GM18907 (cell line): Measurements from ENCODE around the gene PLPPR1.
"Not testable (repeated sequence)": the region's sequence is repeated elsewhere in the genome, so short reads cannot be mapped to it uniquely, and the experiment has no call there.

Experiments
- ATAC-seq: cut with Tn5 transposase; IDR thresholded peaks from one replicate; pipeline ENCODE4 v1.9.1; 2021; ENCODE audit warnings: mild to moderate bottlenecking, moderate library complexity; ENCODE audit not compliant: unreplicated experiment

PLPPR1 gene

GRCh38 chr9:101274971-101275768, 246.6 kb downstream of the PLPPR1 start:
- no peak for ATAC-seq

DNA sequence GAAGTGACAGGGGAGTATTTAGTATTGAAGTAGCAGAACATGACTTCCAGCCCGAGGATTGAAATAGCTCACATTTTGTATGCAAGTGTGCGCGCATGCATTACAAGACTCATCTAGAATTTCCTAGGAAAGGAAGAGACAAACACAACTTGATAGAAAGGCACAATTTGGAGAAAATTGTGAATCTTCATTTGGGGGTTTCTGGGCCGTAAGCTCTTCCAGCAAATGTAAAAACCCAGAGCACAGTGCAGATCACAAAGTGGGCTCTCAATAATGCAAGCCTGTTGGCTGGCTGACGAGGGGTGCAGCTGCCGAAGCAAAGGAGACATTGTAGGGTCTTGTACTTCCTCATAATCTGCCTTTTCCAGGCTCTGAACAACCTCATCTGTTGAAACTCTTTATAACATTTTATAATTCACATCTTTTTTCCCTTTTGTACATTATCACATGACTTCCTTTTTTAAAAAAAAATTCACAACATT, 247.3 kb downstream of the PLPPR1 start:
- no peak for ATAC-seq

- ATAC-seq: not testable (repeated sequence)
These were observed 262.5 kb downstream of the PLPPR1 start for GRCh38 chr9:101291043-101291442.

DNA sequence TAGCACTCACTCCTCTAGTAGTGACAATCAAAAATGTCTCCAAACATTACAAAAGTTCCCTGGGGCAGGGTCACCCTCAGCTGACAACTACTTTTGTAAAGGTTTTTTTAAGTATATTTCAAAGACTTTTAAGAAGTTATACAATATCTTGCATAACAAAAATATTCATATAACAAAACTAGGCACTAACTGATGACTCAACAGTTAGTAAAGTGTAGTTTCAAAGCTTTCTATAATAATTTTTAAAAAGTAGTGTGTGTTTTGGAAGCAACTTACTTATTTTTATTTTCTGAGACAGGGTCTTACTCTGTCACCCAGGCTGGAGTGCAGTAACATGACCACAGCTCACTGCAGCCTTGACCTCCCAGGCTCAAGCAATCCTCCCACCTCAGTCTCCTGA, 271.4 kb downstream of the PLPPR1 start:
- ATAC-seq: no peak

DNA sequence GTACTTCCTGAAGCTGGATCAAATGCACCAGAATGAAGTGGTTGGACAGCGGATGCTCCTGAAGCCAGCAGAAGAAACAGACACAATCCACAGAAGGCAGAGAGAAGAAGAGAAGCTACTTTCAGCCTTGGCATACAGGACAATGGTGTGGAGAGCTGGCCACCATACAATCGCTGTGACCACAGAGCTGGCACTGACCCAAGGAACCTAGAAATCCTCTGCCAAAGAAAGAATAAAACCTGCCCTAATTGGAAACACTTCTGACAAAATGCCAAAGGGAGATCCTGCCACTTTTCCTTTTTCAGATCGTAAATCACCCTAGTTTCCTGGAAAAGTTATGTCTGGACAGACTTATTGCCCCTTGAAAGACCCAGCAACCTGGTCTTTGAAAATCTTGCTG, 278.5 kb downstream of the PLPPR1 start:
- no peak for ATAC-seq

GRCh38 chr9:101307524-101308213, 279.1 kb downstream of the PLPPR1 start:
- no peak for ATAC-seq

DNA sequence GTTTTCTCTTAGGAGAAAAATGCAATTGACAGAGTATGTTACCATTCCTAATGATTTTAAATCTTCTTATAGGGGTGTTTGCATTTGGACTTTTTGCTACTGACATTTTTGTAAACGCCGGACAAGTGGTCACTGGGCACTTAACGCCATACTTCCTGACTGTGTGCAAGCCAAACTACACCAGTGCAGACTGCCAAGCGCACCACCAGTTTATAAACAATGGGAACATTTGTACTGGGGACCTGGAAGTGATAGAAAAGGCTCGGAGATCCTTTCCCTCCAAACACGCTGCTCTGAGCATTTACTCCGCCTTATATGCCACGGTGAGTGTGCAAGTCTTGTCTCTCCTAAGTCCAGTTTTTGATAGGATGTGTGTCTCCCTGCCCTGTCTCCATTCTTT, 280.6 kb downstream of the PLPPR1 start:
- no peak for ATAC-seq

DNA sequence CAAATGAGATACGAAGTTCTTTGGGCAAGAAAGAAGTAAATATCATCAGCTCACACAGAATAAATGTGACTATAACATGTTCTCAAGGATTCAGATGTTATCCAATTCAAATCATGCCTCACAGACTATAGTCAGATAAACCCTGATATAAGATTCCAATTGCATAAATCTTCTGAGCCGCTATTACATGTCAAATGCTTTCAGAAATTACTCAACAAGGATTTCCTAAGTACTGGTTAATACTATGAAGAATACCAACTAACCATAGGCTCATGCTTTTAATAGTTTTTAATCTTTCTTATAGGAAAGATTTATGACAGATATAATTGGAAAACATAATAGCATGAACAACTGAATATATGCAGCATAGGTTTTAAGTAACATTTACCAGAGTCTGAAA, 282.7 kb downstream of the PLPPR1 start:
- ATAC-seq: no peak

DNA sequence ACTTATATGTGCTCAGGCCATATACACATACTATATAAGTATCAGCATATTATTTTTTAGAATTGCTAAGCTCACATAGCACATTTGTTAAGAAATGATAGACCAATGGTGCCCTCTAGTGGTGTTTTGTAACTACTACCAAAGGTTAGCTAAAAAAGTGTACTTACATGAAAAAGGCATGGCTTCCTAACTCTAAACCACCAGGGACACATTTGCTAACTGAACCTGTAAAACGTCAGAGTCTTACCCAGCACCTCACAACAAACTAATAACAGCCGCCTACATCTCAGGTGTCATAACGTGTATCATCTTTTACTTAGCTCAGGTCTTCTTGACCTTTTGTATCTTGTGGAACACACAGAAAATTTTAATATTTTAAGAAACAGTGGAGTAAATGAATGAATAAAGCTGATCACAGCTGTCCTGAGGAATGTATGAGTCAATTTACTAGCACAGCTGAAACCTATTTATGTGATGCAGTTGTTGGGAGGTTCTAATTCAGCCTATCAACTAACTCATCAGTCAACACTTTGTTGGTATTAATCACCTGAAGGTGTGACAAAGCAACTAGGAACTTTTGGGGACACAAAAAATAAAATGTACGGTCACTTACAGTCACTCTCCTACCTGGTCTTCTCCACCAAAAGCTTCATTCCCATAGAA, 283.4 kb downstream of the PLPPR1 start:
- ATAC-seq: peak; percentile 85

DNA sequence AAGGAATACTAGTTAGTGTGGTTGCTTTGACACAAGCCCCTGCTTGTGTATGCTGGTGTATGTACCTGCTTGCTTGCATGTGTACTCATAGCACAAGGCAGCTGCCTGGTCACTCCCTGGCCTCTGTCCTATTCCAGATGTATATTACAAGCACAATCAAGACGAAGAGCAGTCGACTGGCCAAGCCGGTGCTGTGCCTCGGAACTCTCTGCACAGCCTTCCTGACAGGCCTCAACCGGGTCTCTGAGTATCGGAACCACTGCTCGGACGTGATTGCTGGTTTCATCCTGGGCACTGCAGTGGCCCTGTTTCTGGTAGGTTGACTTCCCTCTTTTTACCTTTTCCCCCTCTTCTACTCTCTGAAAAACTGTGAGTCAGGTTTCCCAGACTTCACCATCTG, 284.1 kb downstream of the PLPPR1 start:
- ATAC-seq: no peak

DNA sequence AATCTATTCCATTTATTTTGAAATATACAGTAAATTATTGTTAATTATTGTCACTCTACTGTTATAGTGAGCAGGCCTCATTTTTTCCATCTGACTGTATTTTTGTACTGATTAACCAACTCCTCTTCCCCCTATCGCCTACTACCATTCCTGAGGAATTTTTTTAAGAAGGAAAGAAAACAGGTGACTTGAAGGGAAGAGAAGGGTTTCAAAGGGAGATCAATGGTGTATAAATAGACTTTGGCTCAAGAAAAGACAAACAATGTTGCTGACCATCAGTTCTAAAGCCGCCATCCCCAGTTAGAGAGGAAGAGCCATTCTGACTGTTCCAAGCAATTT, 286.6 kb downstream of the PLPPR1 start:
- ATAC-seq: no peak

- no peak for ATAC-seq
These were observed 289.2 kb downstream of the PLPPR1 start for GRCh38 chr9:101317735-101318134.

GRCh38 chr9:101323129-101323528, 294.6 kb downstream of the PLPPR1 start:
- ATAC-seq: no peak

- no peak for ATAC-seq
These were observed 295.8 kb downstream of the PLPPR1 start for GRCh38 chr9:101324245-101324804.

DNA sequence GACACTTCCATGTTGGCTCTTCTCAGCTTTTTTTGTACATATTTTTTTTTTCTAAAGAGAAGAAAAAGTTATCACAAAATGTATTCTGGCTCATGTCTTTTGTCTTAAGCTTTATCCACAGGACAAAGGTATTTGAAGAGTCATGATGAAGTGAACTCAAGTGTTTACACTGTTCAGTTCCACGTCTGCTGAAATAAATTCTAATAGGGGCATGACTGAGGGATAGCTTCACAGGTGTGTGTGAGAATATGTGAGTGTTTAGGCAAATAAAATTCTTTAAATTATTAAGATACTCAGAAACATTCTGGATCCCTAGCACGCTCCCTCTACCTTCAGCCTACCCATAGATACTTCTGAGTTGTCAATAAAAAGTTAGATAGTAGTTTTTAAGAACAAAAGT, 296.5 kb downstream of the PLPPR1 start:
- ATAC-seq: no peak

DNA sequence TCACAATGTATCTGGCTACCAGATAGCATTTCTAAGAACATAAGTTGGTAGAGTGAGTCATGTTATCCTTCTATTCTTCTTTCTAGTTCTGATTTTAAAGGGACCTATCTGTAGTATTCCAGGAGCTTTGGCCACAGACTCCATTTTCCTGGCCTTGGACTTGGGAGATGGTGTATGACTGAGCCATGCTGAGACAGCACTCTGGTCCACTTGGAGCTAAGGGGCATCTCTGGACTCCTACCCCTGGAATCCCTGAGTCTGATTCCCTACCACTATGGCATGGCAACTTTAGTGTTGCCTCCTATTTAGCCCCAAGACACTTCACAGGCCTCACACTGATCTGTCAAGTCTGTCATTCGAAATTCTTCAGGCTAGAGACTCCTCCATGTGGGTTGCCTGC, 297.5 kb downstream of the PLPPR1 start:
- ATAC-seq: no peak

DNA sequence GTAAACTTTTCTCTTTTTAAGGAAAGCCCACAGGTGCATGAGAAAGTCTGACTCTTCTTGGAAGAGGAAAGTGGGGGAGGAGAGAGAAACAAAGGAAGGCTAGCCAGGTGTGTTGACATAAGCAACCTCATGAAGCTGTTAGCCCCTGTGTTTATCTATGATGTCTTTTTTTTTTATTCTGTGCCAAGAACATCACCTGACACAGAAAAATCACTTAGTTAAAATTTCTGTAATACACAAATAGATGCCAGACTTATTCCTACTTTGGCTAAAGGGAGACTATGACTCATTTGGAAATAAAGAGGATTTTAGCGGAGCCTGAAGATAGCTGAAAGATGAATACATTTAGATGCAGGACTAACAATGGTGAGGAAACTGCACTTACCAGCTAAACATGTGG, 298.0 kb downstream of the PLPPR1 start:
- ATAC-seq: no peak

GRCh38 chr9:101327422-101327909, 298.9 kb downstream of the PLPPR1 start:
- not testable (repeated sequence) for ATAC-seq

DNA sequence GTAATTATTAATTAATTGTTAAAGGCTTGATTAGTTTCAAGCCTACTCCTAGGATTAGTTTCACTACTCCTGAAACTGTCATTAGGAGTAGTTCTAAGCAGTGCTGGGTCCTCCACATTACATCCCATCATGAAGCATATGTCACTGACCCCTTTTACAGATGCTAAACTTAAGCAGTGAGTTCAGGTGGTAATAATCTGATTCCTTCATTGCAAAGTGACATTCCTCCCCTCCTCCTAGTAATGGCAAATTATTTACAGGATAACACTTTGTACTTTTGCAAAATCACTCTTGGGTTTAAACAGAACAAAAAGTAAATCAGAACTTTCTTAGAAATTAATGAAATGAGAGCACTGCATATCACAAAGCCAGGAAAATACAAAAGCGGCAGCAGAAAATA, 303.8 kb downstream of the PLPPR1 start:
- no peak for ATAC-seq

GRCh38 chr9:101333490-101333889, 305.0 kb downstream of the PLPPR1 start:
- no peak for ATAC-seq

GRCh38 chr9:101333926-101334702, 305.6 kb downstream of the PLPPR1 start:
- ATAC-seq: no peak
